Smooth muscle cell (in vitro differentiated cells): ENCODE data around the gene NOSIP. TPM values are rescaled to one million over a fixed set of nuclear protein-coding genes. Genes with fewer than 3 reads are reported as not detected.

Experiments
- DNase-seq: peaks from one replicate; lab custom pipeline; 2025; ENCODE audit not compliant: unreplicated experiment; lab: John Stamatoyannopoulos, UW
- H2AFZ ChIP-seq: fragments of 200-600 bp; sonication (generic); 2 replicates; pipeline ENCODE4 v1.6.0; 2016; ENCODE audit warnings: antibody characterized with exemption, low read depth, mild to moderate bottlenecking
- H3F3A ChIP-seq: fragments of 200-600 bp; sonication (generic); 2 replicates; pipeline ENCODE4 v1.6.0; 2017; ENCODE audit warnings: antibody characterized with exemption, low read depth
- H3K27ac ChIP-seq: fragments of 200-600 bp; sonication (generic); 2 replicates; pipeline ENCODE4 v1.5.1; 2016; ENCODE audit warnings: low read depth, mild to moderate bottlenecking
- H3K27me3 ChIP-seq: fragments of 200-600 bp; sonication (generic); 2 replicates; pipeline ENCODE4 v1.6.1; 2016; ENCODE audit warnings: low read depth, mild to moderate bottlenecking
- H3K36me3 ChIP-seq: fragments of 200-600 bp; sonication (generic); 2 replicates; pipeline ENCODE4 v1.5.1; 2016; ENCODE audit warnings: low read depth
- H3K4me1 ChIP-seq: fragments of 200-600 bp; sonication (generic); 2 replicates; pipeline ENCODE4 v1.5.1; 2016; ENCODE audit warnings: low read depth
- H3K4me2 ChIP-seq: fragments of 200-600 bp; sonication (generic); 2 replicates; pipeline ENCODE4 v1.6.0; 2016; ENCODE audit warnings: mild to moderate bottlenecking
- H3K4me3 ChIP-seq: fragments of 200-600 bp; sonication (generic); 2 replicates; pipeline ENCODE4 v1.5.1; 2016; ENCODE audit warnings: mild to moderate bottlenecking
- H3K79me2 ChIP-seq: fragments of 200-600 bp; sonication (generic); 2 replicates; pipeline ENCODE4 v1.6.0; 2016; ENCODE audit warnings: low read depth, mild to moderate bottlenecking
- H3K9ac ChIP-seq: fragments of 200-600 bp; sonication (generic); 2 replicates; pipeline ENCODE4 v1.6.0; 2016; ENCODE audit warnings: low read depth
- H3K9me3 ChIP-seq: fragments of 200-600 bp; sonication (generic); replicated peaks from 2 replicates; pipeline ENCODE4 v1.5.1; 2016; ENCODE audit warnings: low read depth
- H4K20me1 ChIP-seq: fragments of 200-600 bp; sonication (generic); 2 replicates; pipeline ENCODE4 v1.6.0; 2016; ENCODE audit warnings: low read depth
- WGBS: methylation state at CpG from one replicate; pipeline ENCODE4 v1.1.7; 2016; ENCODE audit warnings: low lambda C conversion rate; 5-methylcytosine and 5-hydroxymethylcytosine counted together
- polyA plus RNA-seq: library from polyadenylated mRNA; unstranded; fragments of >200 nt; fragmentation: Nextera tagmentation; extraction: Ambion mirVana; gene quantifications from 2 replicates; pipeline ENCODE4 v1.2.1, GENCODE V29; 2016
- total RNA-seq: library from RNA; depleted of rRNA; stranded (reverse); fragments of >200 nt; gene quantifications from 2 replicates; pipeline ENCODE4 v1.2.3, GENCODE V29; 2014
- TF ChIP-seq, protein P1 (sequence below): fragments of 200-600 bp; sonication (generic); IDR thresholded peaks from 2 replicates; pipeline ENCODE4 v1.5.1; 2017; ENCODE audit warnings: borderline replicate concordance, mild to moderate bottlenecking, antibody characterized with exemption; ENCODE audit not compliant: insufficient read depth, poor library complexity, severe bottlenecking

Gene NOSIP, protein sequence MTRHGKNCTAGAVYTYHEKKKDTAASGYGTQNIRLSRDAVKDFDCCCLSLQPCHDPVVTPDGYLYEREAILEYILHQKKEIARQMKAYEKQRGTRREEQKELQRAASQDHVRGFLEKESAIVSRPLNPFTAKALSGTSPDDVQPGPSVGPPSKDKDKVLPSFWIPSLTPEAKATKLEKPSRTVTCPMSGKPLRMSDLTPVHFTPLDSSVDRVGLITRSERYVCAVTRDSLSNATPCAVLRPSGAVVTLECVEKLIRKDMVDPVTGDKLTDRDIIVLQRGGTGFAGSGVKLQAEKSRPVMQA
- total RNA-seq (45.0 and 55.5 TPM in 2 replicates), polyA plus RNA-seq (95.7 and 134 TPM in 2 replicates)

DNA sequence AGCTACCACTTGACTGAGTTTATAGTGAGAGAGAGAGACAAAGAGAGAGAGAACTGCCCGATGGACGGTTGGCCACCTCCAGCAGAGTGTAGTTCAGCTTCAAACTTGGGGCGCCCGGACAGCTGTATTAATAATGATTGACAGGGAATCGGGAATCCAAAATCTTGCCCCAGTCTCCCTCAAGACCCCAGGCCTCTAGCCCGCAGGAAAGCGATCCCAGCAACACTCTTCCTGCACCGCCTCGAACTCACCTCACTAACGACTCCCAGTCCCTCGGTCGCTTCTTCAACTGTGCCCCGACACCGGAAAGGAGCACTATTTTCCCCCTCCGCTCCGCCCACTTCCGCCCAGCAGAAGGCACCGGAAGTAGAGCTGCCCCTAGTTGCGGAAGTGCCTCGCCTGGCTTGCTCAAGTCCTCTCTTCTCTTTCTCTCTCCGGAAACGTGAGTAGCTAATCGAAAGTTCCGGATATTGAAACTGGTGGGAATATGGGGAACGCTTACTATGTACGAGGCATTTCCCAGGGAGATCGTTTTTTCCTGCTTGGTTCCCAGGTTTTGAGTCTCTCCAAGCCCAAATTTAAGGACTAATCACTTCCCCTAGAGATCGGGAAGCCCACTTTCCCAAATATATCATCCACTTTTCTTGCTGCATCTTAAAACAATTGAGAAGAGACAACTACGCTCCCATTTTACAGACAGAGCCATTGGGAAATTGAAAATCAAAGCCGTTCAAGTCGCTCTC, at the start of gene NOSIP:
NOSIP (minus strand) TSS at position 293 of the 743 bp plus-strand sequence. CDS start 19,865 bp downstream, outside the sequence.
- no peaks in the 10 kb centered on the region for H3F3A ChIP-seq
- H4K20me1 ChIP-seq: peaks cover 6% of the 10 kb centered on the region
- H3K27me3 ChIP-seq: no peaks in the 10 kb centered on the region
- 6% methylated on average over 31 of the region's 31 CpGs for WGBS
- H3K4me1 ChIP-seq: peaks cover 4% of the 10 kb centered on the region
- peak within 1 kb of the TSS; percentile 76 for H3K4me3 ChIP-seq
- H3K9ac ChIP-seq: peak within 1 kb of the TSS; percentile 88
- H3K79me2 ChIP-seq: peaks cover 45% of the 10 kb centered on the region
- peak within 1 kb of the TSS; percentile 40 for H3K27ac ChIP-seq
- H3K36me3 ChIP-seq: peaks cover 5% of the 10 kb centered on the region
- TF ChIP-seq, protein P1, sequence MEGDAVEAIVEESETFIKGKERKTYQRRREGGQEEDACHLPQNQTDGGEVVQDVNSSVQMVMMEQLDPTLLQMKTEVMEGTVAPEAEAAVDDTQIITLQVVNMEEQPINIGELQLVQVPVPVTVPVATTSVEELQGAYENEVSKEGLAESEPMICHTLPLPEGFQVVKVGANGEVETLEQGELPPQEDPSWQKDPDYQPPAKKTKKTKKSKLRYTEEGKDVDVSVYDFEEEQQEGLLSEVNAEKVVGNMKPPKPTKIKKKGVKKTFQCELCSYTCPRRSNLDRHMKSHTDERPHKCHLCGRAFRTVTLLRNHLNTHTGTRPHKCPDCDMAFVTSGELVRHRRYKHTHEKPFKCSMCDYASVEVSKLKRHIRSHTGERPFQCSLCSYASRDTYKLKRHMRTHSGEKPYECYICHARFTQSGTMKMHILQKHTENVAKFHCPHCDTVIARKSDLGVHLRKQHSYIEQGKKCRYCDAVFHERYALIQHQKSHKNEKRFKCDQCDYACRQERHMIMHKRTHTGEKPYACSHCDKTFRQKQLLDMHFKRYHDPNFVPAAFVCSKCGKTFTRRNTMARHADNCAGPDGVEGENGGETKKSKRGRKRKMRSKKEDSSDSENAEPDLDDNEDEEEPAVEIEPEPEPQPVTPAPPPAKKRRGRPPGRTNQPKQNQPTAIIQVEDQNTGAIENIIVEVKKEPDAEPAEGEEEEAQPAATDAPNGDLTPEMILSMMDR: no peak
- peak within 1 kb of the TSS; percentile 98 for H2AFZ ChIP-seq
- H3K9me3 ChIP-seq: no peaks in the 10 kb centered on the region
- DNase-seq: peak; percentile 69
- peak within 1 kb of the TSS; percentile 94 for H3K4me2 ChIP-seq

DNA sequence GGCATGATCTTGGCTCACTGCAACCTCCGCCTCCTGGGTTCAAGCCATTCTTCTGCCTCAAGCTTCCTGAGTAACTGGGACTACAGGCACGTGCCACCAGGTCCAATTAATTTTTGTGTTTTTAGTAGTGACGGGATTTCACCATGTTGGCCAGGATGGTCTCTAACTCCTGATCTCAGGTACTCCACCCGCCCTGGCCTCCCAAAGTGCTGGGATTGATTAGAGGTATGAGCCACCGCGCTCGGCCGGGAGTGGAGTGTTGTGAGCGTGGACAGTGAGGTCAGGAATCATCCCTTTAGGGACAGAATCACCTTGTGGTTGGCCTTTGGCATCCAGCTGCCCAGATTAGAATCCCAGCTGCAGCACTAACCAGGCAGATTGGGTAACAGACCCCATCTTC, 49.3 kb upstream of the NOSIP start:
- no peak overlapping the region for H3K4me3 ChIP-seq
- no peaks in the 10 kb centered on the region for H3K4me1 ChIP-seq
- H3K36me3 ChIP-seq: no peaks in the 10 kb centered on the region
- no peaks in the 10 kb centered on the region for H3K27me3 ChIP-seq
- H3K9me3 ChIP-seq: no peaks in the 10 kb centered on the region
- no peak overlapping the region for H3K9ac ChIP-seq
- H3F3A ChIP-seq: peaks cover 7% of the 10 kb centered on the region
- 98% methylated on average over 9 of the region's 9 CpGs for WGBS
- H3K79me2 ChIP-seq: no peaks in the 10 kb centered on the region
- peaks cover 1% of the 10 kb centered on the region for H4K20me1 ChIP-seq
- TF ChIP-seq, protein P1: no peak
- no peak overlapping the region for H2AFZ ChIP-seq
- H3K27ac ChIP-seq: no peak overlapping the region
- no peak for DNase-seq
- no peak overlapping the region for H3K4me2 ChIP-seq

- no peaks in the 10 kb centered on the region for H3K4me1 ChIP-seq
- H3K4me3 ChIP-seq: no peak overlapping the region
- no peak overlapping the region for H2AFZ ChIP-seq
- no peak overlapping the region for H3K27ac ChIP-seq
- H3K9me3 ChIP-seq: no peaks in the 10 kb centered on the region
- WGBS: 94% methylated on average over 7 of the region's 11 CpGs
- peaks cover 4% of the 10 kb centered on the region for H4K20me1 ChIP-seq
- peaks cover 7% of the 10 kb centered on the region for H3F3A ChIP-seq
- H3K4me2 ChIP-seq: no peak overlapping the region
- no peaks in the 10 kb centered on the region for H3K36me3 ChIP-seq
- DNase-seq: no peak
- H3K79me2 ChIP-seq: no peaks in the 10 kb centered on the region
- TF ChIP-seq, protein P1: no peak
- H3K27me3 ChIP-seq: no peaks in the 10 kb centered on the region
- H3K9ac ChIP-seq: no peak overlapping the region
Measured at GRCh38 chr19:49626226-49626625, 45.9 kb upstream of the NOSIP start.
